Fibroblast of upper back skin (primary cell): ENCODE measurements around the gene ZNF652.
A peak's percentile ranks its signal among the peaks of the same experiment; 100 is the strongest.

ENCODE experiments used
- DNase-seq: peaks from one replicate; pipeline ENCODE4 v3.0.0-alpha.2; 2013

Gene ZNF652

GRCh38 chr17:49356320-49356719 is 5.7 kb downstream of the ZNF652 start:
- DNase-seq, result no peak

- no peak for DNase-seq
These were observed 8.4 kb downstream of the ZNF652 start for GRCh38 chr17:49353607-49354006.

DNA sequence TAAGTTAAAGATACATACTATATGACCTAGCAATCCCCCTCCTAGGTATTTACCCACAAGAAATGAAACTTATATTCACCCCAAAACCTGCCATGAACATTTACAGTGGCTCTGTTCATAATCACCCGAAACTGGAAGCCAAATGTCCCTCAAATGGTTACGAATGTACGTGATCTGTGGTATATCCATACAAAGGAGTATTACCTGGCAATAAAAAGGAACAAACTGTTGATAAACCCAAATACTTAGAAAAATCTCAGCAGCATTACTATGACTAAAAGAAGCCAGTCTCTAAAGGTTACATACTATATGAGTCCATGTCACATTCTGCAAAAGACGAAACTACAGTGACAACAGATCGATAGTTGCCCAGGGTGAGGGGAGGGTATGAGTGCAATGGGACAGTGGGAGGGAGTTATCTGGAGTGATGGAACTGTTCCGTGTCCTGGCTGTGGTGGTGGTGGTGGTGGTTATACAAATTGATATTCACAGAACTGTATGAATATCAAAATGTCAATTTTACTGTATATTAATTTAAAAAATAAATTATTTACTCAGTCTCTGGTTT is 9.4 kb downstream of the ZNF652 start:
- no peak for DNase-seq

DNA sequence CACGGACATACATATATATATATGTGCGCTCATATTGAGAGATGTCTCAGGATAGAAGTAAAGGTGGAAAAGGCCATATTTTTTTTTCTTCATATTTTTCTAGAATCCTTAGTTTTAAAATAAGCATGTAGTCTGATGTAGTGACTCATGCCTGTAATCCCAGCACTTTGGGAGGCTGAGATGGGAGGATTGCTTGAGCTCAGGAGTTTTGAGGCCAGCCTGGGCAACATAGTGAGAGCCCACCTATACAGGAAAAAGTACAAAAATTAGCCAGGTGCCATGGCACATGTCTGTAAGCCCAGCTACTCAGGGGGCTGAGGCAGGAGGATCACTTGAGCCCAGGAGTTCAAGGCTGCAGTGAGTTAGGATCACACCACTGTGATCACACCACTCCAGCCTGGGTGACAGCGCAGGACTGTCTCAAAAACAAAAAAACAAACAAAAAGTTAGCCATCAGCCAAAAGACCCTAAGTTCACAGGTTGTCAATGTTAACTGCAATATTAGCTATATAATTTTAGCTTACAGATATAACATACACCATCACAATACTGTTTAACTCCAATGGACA is 10.4 kb downstream of the ZNF652 start:
- DNase-seq, result no peak

GRCh38 chr17:49349541-49349940 is 12.5 kb downstream of the ZNF652 start:
- no peak for DNase-seq

DNA sequence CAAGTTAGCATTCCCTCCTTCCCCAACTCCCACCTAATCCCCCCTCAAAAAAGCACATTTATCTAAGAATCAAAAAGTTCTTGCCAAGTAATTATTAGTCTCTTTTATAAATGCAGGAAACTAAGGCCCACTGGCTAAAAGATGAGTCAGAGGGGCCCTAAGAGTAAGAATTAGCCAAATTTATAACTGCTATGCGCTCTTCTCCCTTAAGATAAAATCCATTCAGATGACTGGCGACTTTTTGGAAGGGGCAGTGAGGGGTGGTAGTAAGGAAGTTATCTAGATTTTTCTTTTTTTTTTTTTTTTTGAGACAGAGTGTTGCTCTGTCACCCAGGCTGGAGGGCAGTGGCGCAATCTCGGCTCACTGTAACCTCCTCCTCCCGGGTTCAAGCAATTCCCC is 17.1 kb downstream of the ZNF652 start:
- DNase-seq, result no peak

GRCh38 chr17:49343273-49343672 is 18.8 kb downstream of the ZNF652 start:
- peak; percentile 83 for DNase-seq

DNA sequence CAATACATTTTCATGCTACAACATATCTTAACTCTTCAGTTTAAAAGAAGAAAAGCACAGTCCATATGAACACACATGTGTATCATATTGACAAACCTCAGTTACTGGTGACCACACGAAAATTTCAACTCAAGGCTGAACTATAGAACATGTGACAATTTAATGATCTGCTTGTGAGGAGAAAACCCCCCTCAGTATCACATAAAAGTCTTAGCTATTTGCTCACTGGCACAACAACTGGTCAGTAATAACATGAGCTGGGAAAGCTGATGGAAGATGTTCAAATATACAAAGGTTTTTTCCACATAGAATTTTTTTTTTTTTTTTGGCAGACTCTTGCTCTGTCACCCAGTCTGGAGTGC is 19.5 kb downstream of the ZNF652 start:
- DNase-seq, result no peak

GRCh38 chr17:49341356-49341755 is 20.7 kb downstream of the ZNF652 start:
- DNase-seq, result no peak

- no peak for DNase-seq
These were observed 22.7 kb downstream of the ZNF652 start for GRCh38 chr17:49339354-49339753.

GRCh38 chr17:49338883-49339282 is 23.2 kb downstream of the ZNF652 start:
- DNase-seq, result no peak

DNA sequence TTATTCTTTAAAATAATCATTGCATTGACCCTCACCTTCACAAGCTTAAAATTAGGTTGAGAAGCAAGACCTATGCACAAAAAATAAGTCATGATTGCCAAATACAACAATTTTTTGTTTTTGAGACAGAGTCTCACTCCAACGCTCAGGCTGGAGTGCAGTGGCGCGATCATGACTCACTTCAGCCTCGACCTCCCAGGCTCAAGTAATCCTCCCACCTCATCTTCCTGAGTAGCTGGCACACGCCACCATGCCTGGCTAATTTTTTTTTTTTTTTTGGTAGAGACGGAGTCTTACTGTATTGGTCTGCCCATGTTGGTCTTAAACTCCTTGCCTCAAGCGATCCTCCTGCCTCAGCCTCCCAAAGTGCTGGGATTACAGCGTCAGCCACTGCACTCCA is 24.2 kb downstream of the ZNF652 start:
- DNase-seq, result no peak

DNA sequence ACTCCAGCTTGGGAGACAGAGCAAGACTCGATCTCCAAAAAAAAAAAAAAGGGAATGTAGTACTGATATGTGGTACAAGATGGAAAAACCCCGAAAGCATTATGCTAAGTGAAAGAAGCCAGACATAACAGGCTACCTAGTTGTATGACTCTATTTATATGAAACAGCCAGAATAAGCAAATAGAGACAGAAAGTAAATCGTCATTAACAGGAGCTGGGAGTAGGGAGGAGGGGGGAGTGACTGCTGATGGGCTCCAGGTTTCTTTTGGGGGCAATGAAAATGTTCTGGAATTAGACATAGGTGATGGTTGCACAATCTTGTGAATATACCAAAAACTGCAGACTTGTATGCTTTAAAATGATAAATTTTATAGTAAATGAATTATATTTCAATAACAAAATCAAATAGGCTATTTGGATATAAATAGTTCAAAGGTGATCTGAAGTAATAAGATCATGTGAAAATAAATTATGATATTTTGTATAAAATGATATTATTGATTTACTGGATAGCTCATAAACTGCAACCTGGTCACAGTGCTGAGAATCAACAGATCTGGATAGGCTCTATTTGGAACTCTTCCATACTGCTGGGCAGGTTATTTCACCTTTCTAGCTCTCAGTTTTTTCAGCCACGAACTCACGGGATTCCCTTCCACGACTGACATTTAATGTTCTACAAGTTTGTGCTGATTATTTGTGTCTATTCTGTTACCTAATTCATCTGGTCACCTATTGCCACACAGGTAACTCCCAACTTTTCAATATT is 27.1 kb downstream of the ZNF652 start:
- DNase-seq, result no peak

GRCh38 chr17:49333804-49334203 is 28.2 kb downstream of the ZNF652 start:
- DNase-seq, result no peak

DNA sequence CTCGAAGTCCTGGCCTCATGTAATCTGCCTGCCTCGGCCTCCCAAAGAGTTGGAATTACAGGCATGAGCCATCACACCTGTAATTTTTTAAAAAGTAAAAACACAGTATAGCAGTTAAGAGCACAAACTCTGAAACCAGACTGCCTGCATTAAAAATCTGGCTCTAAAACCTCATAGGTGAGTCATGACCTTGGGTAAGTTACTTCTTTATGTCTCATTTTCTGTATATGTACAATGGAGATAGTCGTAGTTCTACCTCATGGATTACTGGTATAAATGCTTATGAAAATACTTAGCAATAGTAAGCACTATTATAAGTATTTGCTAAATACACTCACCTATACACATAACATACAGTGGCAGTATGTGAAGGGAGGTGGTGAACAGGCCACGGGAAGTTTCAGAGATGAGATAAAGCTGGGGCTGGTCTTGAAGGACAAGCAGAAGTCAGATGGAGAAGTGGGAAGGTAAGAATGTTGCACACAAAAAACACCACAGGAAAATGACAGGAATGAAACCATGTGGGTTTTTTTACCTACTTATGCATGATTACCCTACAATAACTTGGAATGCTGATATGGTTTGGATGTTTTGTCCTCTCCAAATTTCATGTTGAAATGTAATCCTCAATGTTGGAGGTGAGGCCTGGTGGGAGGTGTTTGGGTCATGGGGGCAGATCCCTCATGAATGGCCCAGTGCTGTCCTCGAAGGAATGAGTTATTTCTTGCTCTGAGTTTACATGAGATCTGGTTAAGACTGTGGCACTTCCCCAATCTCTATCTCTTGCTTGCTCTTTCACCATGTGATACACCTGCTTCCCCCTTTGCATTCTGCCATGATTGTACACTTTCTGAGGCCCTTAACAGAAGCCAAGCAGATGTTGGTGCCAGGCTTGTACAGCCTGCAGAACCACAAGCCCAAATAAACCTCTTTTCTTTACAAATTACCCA is 33.9 kb downstream of the ZNF652 start:
- DNase-seq, result no peak

GRCh38 chr17:49325980-49326379 is 36.1 kb downstream of the ZNF652 start:
- DNase-seq, result no peak

- DNase-seq, result no peak
These were observed 43.5 kb downstream of the ZNF652 start for GRCh38 chr17:49318435-49318965.

DNA sequence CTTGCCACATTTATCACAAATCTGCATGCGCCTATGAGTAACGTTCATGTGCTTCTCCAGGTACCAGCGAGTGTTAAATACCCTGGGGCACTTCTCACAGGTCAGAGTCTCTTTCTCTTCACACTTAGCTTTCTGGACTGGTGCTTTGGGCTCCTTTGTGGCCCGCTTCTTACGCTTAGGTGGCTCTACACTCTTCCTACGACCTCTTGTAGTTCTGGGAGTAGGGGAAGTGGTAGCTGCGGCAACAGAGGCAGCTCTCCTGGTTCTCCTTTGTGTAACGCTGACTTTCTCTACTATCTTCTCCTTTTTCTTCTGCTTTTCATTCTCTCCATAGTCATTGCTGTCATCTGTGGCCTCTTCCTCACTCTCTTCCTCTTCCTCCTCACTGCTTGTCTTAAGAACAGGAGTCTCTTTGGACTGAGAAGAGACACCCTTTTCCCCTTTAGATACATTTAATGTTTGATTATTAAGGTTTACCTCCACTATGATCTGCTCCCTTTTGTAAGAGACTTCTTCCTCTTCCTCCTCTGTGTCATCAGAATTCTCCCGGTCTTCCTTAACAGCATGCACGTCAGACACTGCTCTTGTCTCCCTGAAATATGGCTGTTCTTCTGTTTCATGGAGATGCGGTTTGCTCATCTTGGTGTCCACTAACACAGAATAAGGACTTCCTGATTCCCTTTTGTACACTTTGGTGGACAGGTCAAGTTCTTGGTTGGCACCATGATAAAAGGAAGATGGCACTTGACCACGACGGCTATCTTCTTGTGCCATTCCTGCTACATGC is 45.0 kb downstream of the ZNF652 start:
- no peak for DNase-seq

DNA sequence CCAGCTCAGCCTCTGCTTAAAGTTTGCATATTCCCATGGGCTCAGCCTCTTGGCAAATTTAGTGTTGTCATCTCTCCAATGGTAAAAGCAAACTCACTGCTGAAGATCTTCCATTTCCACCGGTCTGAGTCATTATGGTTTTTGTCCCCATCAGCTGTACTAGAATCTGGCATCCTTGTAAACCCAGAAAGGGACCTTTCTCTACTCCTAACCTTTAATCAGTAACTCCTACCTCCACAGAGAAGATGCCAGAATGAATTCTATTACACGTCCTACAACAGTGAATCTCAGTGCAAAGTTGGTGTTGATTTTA is 45.8 kb downstream of the ZNF652 start:
- peak; percentile 10 for DNase-seq

- DNase-seq, result peak; percentile 84
These were observed 46.3 kb downstream of the ZNF652 start for GRCh38 chr17:49315551-49316257.

DNA sequence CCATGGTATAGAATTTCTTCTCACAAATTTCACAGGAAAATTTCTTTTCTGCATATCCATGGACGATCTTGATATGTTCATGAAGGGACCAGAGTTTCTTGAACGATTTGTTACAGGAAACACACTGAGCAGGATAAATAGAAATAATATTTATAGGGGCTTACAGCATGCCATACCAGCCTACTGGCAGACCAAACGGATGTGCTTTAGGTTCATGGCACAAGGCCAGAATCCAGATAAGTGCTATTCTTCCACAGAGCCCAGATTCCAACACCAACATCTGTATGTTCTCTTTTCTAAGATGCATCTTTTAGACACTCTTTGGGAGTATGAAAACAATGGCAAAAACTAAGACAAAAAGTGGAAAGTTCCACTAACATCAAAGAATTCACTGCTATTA is 49.3 kb downstream of the ZNF652 start:
- DNase-seq, result no peak

DNA sequence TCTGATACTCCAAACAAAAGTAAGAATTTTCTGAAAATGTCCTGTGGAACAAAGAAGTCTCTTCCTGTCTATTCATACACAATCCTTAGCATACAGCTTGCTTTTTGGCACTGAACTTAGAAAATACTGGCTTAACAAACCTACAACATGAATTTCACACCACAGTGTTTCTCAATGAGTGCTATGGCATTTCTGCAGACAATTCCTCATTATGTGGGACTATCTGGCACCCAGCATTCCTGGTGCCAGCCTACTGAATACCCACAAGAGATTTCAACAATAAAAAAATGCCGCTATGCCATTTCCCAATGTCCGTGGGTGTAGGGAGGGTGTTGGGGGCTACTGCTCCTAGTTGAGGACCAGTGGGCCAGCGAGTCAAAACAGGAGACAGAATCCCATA is 62.1 kb downstream of the ZNF652 start:
- DNase-seq, result no peak
